H1 (cell line): Measurements from ENCODE around the gene LPP. TPM values are rescaled to one million over a fixed set of nuclear protein-coding genes. Genes with fewer than 3 reads are reported as not detected.

Source experiments
- CTCF ChIA-PET: fragments of 300-600 bp; sonication (Branson Sonifier 250); formaldehyde crosslinking; loops from one replicate; lab custom pipeline; 2021; ENCODE audit not compliant: partially characterized antibody; lab: Charles Lee
- POLR2A ChIA-PET: fragments of 300-600 bp; sonication (Branson Sonifier 250); formaldehyde crosslinking; loops from one replicate; lab custom pipeline; 2021; ENCODE audit warnings: inconsistent platforms; ENCODE audit not compliant: partially characterized antibody; lab: Charles Lee
- DNase-seq, 2 experiments: peaks; one replicate each; pipeline versions ENCODE4 v3.0.0 to v3.0.0-alpha.2; 2010 to 2022; ENCODE audit warnings: low spot score in 2 of 2, low read depth in 1 of 2, mixed read lengths in 1 of 2
- FAIRE-seq: peaks from 2 replicates; lab custom pipeline; 2011; peaks lifted over from hg19 to GRCh38; lab: Jason Lieb, UNC
- H2AFZ ChIP-seq: 2 replicates; pipeline ENCODE4 v1.8.1; 2012; ENCODE audit warnings: low read length, inconsistent platforms
- H2AK5ac ChIP-seq: 2 replicates; pipeline ENCODE4 v1.6.1; 2013; ENCODE audit warnings: low read depth, low read length
- H2BK120ac ChIP-seq: replicated peaks from 2 replicates; pipeline ENCODE3; 2013; ENCODE audit warnings: low read depth, low read length, inconsistent platforms
- H2BK12ac ChIP-seq: 2 replicates; pipeline ENCODE4 v1.6.1; 2013; ENCODE audit warnings: low read depth, low read length
- H2BK15ac ChIP-seq: 2 replicates; pipeline ENCODE4 v1.6.1; 2013; ENCODE audit warnings: low read length
- H2BK20ac ChIP-seq: 2 replicates; pipeline ENCODE4 v1.6.1; 2013; ENCODE audit warnings: low read length
- H2BK5ac ChIP-seq: 2 replicates; pipeline ENCODE4 v1.6.1; 2013; ENCODE audit warnings: low read depth, low read length
- H3K14ac ChIP-seq: 2 replicates; pipeline ENCODE4 v1.6.1; 2013; ENCODE audit warnings: inconsistent platforms; ENCODE audit not compliant: insufficient read length
- H3K18ac ChIP-seq: 2 replicates; pipeline ENCODE4 v1.6.1; 2013; ENCODE audit warnings: low read length; ENCODE audit errors: extremely low read depth
- H3K23ac ChIP-seq: 2 replicates; pipeline ENCODE4 v1.6.1; 2013; ENCODE audit warnings: inconsistent platforms; ENCODE audit not compliant: insufficient read length
- H3K23me2 ChIP-seq: 2 replicates; pipeline ENCODE4 v1.6.1; 2013; ENCODE audit warnings: low read depth, low read length
- H3K27ac ChIP-seq: 2 replicates; pipeline ENCODE4 v1.6.1; 2011; ENCODE audit warnings: low read depth, low read length, inconsistent platforms
- H3K27me3 ChIP-seq, 4 experiments: replicated peaks in 1 of 4; 1 replicate in 1 of 4; 2 replicates in 3 of 4; pipeline versions ENCODE4 v1.6.1 to v1.8.1; 2011 to 2013; ENCODE audit warnings: low read length in 3 of 4, mild to moderate bottlenecking in 3 of 4, inconsistent platforms in 2 of 4, mixed read lengths in 2 of 4, moderate library complexity in 1 of 4; ENCODE audit not compliant: control insufficient read depth in 3 of 4, insufficient read depth in 3 of 4; ENCODE audit errors: extremely low read depth in 1 of 4
- H3K36me3 ChIP-seq, 4 experiments: 2 replicates each; pipeline versions ENCODE4 v1.6.1 to v1.8.1; 2011 to 2013; ENCODE audit warnings: mild to moderate bottlenecking in 4 of 4, low read length in 3 of 4, moderate library complexity in 2 of 4, control low read depth in 1 of 4, inconsistent platforms in 1 of 4; ENCODE audit not compliant: insufficient read depth in 4 of 4, control insufficient read depth in 2 of 4
- H3K4ac ChIP-seq: replicated peaks from 2 replicates; pipeline ENCODE3; 2013; ENCODE audit warnings: low read length, low read depth, mixed read lengths, inconsistent platforms; ENCODE audit not compliant: insufficient read length
- H3K4me1 ChIP-seq, 4 experiments: replicated peaks in 1 of 4; 1 replicate in 1 of 4; 2 replicates in 3 of 4; pipeline versions ENCODE4 v1.6.1 to v1.8.1; 2011 to 2013; ENCODE audit warnings: low read length in 3 of 4, inconsistent platforms in 2 of 4, mixed read lengths in 1 of 4; ENCODE audit not compliant: insufficient read depth in 4 of 4, control insufficient read depth in 3 of 4
- H3K4me2 ChIP-seq, 2 experiments: 2 replicates each; pipeline versions ENCODE4 v1.6.1 to v1.8.1; 2011 to 2013; ENCODE audit warnings: low read depth in 2 of 2, low read length in 2 of 2, control low read depth in 1 of 2, inconsistent platforms in 1 of 2, mild to moderate bottlenecking in 1 of 2; ENCODE audit not compliant: insufficient read depth in 1 of 2
- H3K4me3 ChIP-seq, 4 experiments: fragments of 200-600, 300-600 bp in 1 of 4; sonication (generic), shearing (Covaris generic), sonication (Bioruptor Twin) in 1 of 4; 2 replicates each; pipeline versions ENCODE4 v1.5.1 to v1.8.1; 2011 to 2016; ENCODE audit warnings: low read length in 4 of 4, low read depth in 3 of 4, control low read depth in 2 of 4, inconsistent platforms in 2 of 4, mild to moderate bottlenecking in 2 of 4, mixed read lengths in 1 of 4, moderate library complexity in 1 of 4; ENCODE audit not compliant: insufficient read depth in 2 of 4; ENCODE audit errors: extremely low read depth in 1 of 4
- H3K56ac ChIP-seq: replicated peaks from 2 replicates; pipeline ENCODE3; 2013; ENCODE audit warnings: low read depth, mild to moderate bottlenecking, mixed read lengths, low read length, inconsistent platforms; ENCODE audit not compliant: insufficient read length
- H3K79me1 ChIP-seq: 2 replicates; pipeline ENCODE4 v1.6.1; 2013; ENCODE audit warnings: low read depth, low read length, control low read depth
- H3K79me2 ChIP-seq, 2 experiments: 2 replicates each; pipeline versions ENCODE4 v1.6.1 to v1.8.1; 2012 to 2013; ENCODE audit warnings: low read length in 2 of 2, mild to moderate bottlenecking in 2 of 2, inconsistent platforms in 1 of 2; ENCODE audit not compliant: insufficient read depth in 2 of 2, control insufficient read depth in 1 of 2
- H3K9ac ChIP-seq, 4 experiments: replicated peaks in 1 of 4; 1 replicate in 1 of 4; 2 replicates in 3 of 4; pipeline versions ENCODE4 v1.6.1 to v1.8.1; 2011 to 2013; ENCODE audit warnings: low read depth in 3 of 4, low read length in 3 of 4, control low read depth in 2 of 4, mild to moderate bottlenecking in 2 of 4, moderate library complexity in 2 of 4, inconsistent platforms in 1 of 4; ENCODE audit errors: extremely low read depth in 1 of 4
- H3K9me3 ChIP-seq, 2 experiments: 2 replicates each; pipeline versions ENCODE4 v1.6.1 to v1.8.1; 2012 to 2013; ENCODE audit warnings: mild to moderate bottlenecking in 2 of 2, moderate library complexity in 2 of 2, control low read depth in 1 of 2, inconsistent platforms in 1 of 2, low read depth in 1 of 2, low read length in 1 of 2, mixed read lengths in 1 of 2; ENCODE audit not compliant: insufficient read depth in 2 of 2
- H4K20me1 ChIP-seq, 2 experiments: replicated peaks in 1 of 2; 2 replicates each; pipeline versions ENCODE3 to v1.8.1; 2011 to 2013; ENCODE audit warnings: inconsistent platforms in 2 of 2, low read length in 2 of 2, mild to moderate bottlenecking in 1 of 2; ENCODE audit not compliant: insufficient read depth in 2 of 2, control insufficient read depth in 1 of 2
- H4K5ac ChIP-seq: 2 replicates; pipeline ENCODE4 v1.6.1; 2013; ENCODE audit warnings: low read length, low read depth, mixed read lengths, inconsistent platforms; ENCODE audit not compliant: insufficient read length
- H4K8ac ChIP-seq: 2 replicates; pipeline ENCODE4 v1.8.0; 2013; ENCODE audit warnings: mild to moderate bottlenecking, moderate library complexity, low read length, inconsistent platforms; ENCODE audit not compliant: insufficient read depth; ENCODE audit errors: extremely low read depth
- H4K91ac ChIP-seq: replicated peaks from 2 replicates; pipeline ENCODE3; 2013; ENCODE audit warnings: low read length, mixed read lengths, inconsistent platforms; ENCODE audit not compliant: insufficient read length
- ASH2L ChIP-seq: fragments of 200-600, 300-600 bp; sonication (generic); IDR thresholded peaks from one replicate; pipeline ENCODE4 v1.7.1; 2017; ENCODE audit warnings: low read length
- BRCA1 ChIP-seq: IDR thresholded peaks from 2 replicates; pipeline ENCODE4 v1.6.1; 2012; ENCODE audit warnings: low read depth, low read length, improper control_type of control experiment
- E2F6 ChIP-seq: IDR thresholded peaks from 2 replicates; pipeline ENCODE4 v1.6.1; 2012; ENCODE audit warnings: inconsistent platforms
- EP300 ChIP-seq, 2 experiments: IDR thresholded peaks; 1 replicate in 1 of 2; 2 replicates in 1 of 2; pipeline ENCODE4 v1.6.1; 2011 to 2012; ENCODE audit warnings: low read depth in 2 of 2, low read length in 2 of 2, mild to moderate bottlenecking in 2 of 2, borderline replicate concordance in 1 of 2, inconsistent platforms in 1 of 2, moderate library complexity in 1 of 2
- JUN ChIP-seq: IDR thresholded peaks from 2 replicates; pipeline ENCODE4 v1.6.1; 2011; ENCODE audit warnings: low read depth, mild to moderate bottlenecking, improper control_type of control experiment, low read length
- KDM4A ChIP-seq: IDR thresholded peaks from one replicate; pipeline ENCODE4 v1.7.1; 2012; ENCODE audit warnings: low read depth, mild to moderate bottlenecking, moderate library complexity, low read length, inconsistent platforms; ENCODE audit not compliant: severe bottlenecking
- PHF8 ChIP-seq: fragments of 200-600 bp; sonication (generic); conservative IDR thresholded peaks from 2 replicates; pipeline ENCODE4 v1.7.1; 2012; ENCODE audit warnings: low read depth, mild to moderate bottlenecking, inconsistent platforms, low read length, moderate library complexity
- POLR2A ChIP-seq, 2 experiments: IDR thresholded peaks; 1 replicate in 1 of 2; 2 replicates in 1 of 2; pipeline ENCODE4 v1.6.1; 2011; ENCODE audit warnings: low read depth in 2 of 2, low read length in 2 of 2, mild to moderate bottlenecking in 2 of 2; ENCODE audit errors: control extremely low read depth in 1 of 2
- RBBP5 ChIP-seq: IDR thresholded peaks from 2 replicates; pipeline ENCODE4 v1.7.1; 2012; ENCODE audit warnings: low read depth, mild to moderate bottlenecking, inconsistent platforms, low read length, moderate library complexity, borderline replicate concordance
- RFX5 ChIP-seq: IDR thresholded peaks from 2 replicates; pipeline ENCODE4 v1.6.1; 2011; ENCODE audit warnings: low read depth, low read length, improper control_type of control experiment, borderline replicate concordance
- SIX5 ChIP-seq: IDR thresholded peaks from 2 replicates; pipeline ENCODE4 v1.6.1; 2011; ENCODE audit warnings: mild to moderate bottlenecking, low read depth, low read length
- SUZ12 ChIP-seq: fragments of 200-600 bp; sonication (generic); IDR thresholded peaks from 2 replicates; pipeline ENCODE4 v1.6.1; 2012; ENCODE audit warnings: mild to moderate bottlenecking, inconsistent platforms, low read length, moderate library complexity, mixed read lengths
- TCF12 ChIP-seq: IDR thresholded peaks from 2 replicates; pipeline ENCODE4 v1.6.1; 2011; ENCODE audit warnings: low read depth, mild to moderate bottlenecking, low read length
- WGBS, 2 experiments: shearing (Covaris generic) in 1 of 2; methylation state at CpG; one replicate each; pipeline versions ENCODE4 v1.1.6 to v1.1.7; 2013 to 2015; ENCODE audit warnings: low lambda C conversion rate in 2 of 2, mixed read lengths in 2 of 2, inconsistent platforms in 1 of 2, low coverage in 1 of 2, missing lambda C conversion rate in 1 of 2; ENCODE audit not compliant: insufficient replicate concordance in 2 of 2, insufficient coverage in 1 of 2, insufficient read length in 1 of 2; ENCODE audit errors: extremely low coverage in 1 of 2, missing lambda C conversion rate in 1 of 2; 5-methylcytosine and 5-hydroxymethylcytosine counted together
- polyA plus RNA-seq, 7 experiments: library from polyadenylated mRNA; depleted of rRNA in 3 of 7; stranded (reverse) in 5 of 7; unstranded in 2 of 7; fragments of >200 nt in 5 of 7; fragments of 200-250 nt in 2 of 7; gene quantifications; 1 replicate in 5 of 7; 2 replicates in 1 of 7; 4 replicates in 1 of 7; pipeline versions ENCODE4 v1.2.1 to v1.2.3, GENCODE V29; 2011 to 2013; ENCODE audit warnings: missing spikeins in 2 of 7, mixed read lengths in 2 of 7
- total RNA-seq: library from RNA; stranded (reverse); fragmentation: NEBNext Ultra II Directional; extraction: Animal tissue kit (Norgen Biotek cat#: 25700); gene quantifications from 2 replicates; pipeline ENCODE4 v1.2.1, GENCODE V29; 2021
- TF ChIP-seq, protein P1 (sequence below): IDR thresholded peaks from 2 replicates; pipeline ENCODE4 v1.6.1; 2012; ENCODE audit warnings: inconsistent platforms

LPP gene
- total and polyA plus RNA-seq, 2 of the 8 experiments (the other 6 are each of a cell fraction or from before 2014, with no cell fraction given): 10.0 to 53.3 TPM

DNA sequence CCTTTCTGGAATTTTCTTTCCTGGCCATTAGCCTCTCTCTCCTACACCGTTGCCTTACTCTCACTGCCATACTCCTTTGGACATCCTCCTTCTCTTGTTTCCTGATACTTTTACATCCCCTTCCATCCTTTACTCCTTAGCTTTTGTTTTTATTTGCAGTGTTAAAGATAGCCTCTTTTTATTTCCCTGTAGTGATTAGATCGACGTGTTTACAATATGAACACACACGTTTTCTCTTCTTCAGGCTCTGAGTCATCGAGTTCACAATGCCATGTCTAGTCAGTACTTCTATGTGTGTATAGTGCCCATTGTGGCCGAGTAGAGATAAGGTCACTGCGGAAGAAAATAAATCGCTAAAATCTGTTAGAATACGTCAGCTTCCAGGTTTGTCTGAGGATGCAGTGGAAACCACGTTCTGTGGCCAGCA lies 208.5 kb downstream of the LPP start:
- H3K4me3 ChIP-seq: no peak overlapping the region
- DNase-seq (no peak), FAIRE-seq (no peak)
- no peak overlapping the region for H4K8ac ChIP-seq
- no peak overlapping the region for H3K9ac ChIP-seq
- H2BK20ac ChIP-seq: no peak overlapping the region
- POLR2A ChIA-PET: no interaction called here
- H3K79me1 ChIP-seq: no peaks in the 10 kb centered on the region
- no peak overlapping the region for H4K91ac ChIP-seq
- H2BK120ac ChIP-seq: no peak overlapping the region
- no peaks in the 10 kb centered on the region for H3K9me3 ChIP-seq
- H3K14ac ChIP-seq: no peak overlapping the region
- no peak overlapping the region for H2BK12ac ChIP-seq
- no peak overlapping the region for H3K18ac ChIP-seq
- no peak overlapping the region for H3K4ac ChIP-seq
- no peak overlapping the region for H3K27ac ChIP-seq
- 77% methylated on average over 10 of the region's 10 CpGs; no CpG with 5 or more reads in 1 of the 2 experiments for WGBS, 2 experiments
- H3K4me1 ChIP-seq: peaks cover 0 to 3% (median 1%) of the 10 kb centered on the region in 4 experiments; a peak in 2 of 7 replicates
- H2AK5ac ChIP-seq: no peak overlapping the region
- no peaks in the 10 kb centered on the region for H3K36me3 ChIP-seq
- H3K23ac ChIP-seq: no peak overlapping the region
- H3K23me2 ChIP-seq: no peaks in the 10 kb centered on the region
- CTCF ChIA-PET: interaction anchor here (1.3 to 3.3 kb wide), 2 partner anchors 12 to 18 kb away, joined by 3 to 12 read pairs; no protein-coding TSS in a partner anchor
- no peaks in the 10 kb centered on the region for H3K27me3 ChIP-seq
- H3K79me2 ChIP-seq: no peaks in the 10 kb centered on the region
- no peak overlapping the region for H2BK15ac ChIP-seq
- no peak overlapping the region for H3K4me2 ChIP-seq
- H4K5ac ChIP-seq: no peak overlapping the region
- no peaks in the 10 kb centered on the region for H4K20me1 ChIP-seq
- H2AFZ ChIP-seq: no peak overlapping the region
- no peak overlapping the region for H2BK5ac ChIP-seq
- no peak overlapping the region for H3K56ac ChIP-seq
- TF ChIP-seq, protein P1, sequence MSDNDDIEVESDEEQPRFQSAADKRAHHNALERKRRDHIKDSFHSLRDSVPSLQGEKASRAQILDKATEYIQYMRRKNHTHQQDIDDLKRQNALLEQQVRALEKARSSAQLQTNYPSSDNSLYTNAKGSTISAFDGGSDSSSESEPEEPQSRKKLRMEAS: no peak
- TF ChIP-seq BRCA1: no peak
- TF ChIP-seq RFX5: no peak
- no peak for TF ChIP-seq E2F6
- no peak for TF ChIP-seq JUN
- no peak for TF ChIP-seq TCF12
- TF ChIP-seq RBBP5: no peak
- no peak for TF ChIP-seq EP300 (IDR thresholded peaks at IDR 0.05; ENCODE audit: borderline replicate concordance in 1 of 2, low read depth in 2 of 2, low read length in 2 of 2)
- TF ChIP-seq SIX5: no peak
- no peak for TF ChIP-seq PHF8
- no peak for TF ChIP-seq POLR2A (IDR thresholded peaks at IDR 0.05; ENCODE audit: control extremely low read depth in 1 of 2, low read depth in 2 of 2, low read length in 2 of 2)
- no peak for TF ChIP-seq SUZ12
- no peak for TF ChIP-seq KDM4A
- no peak for TF ChIP-seq ASH2L
